A549 (cell line): ENCODE data around the gene FRMD8. TPM values are rescaled to one million over a fixed set of nuclear protein-coding genes. Genes with fewer than 3 reads are reported as not detected.

ENCODE experiments used
- ATAC-seq, 2 experiments: fragments of 200-7000 bp in 1 of 2; fragments of >200 bp in 1 of 2; cut with Nextera tagmentation in 1 of 2; cut with Tn5 transposase in 1 of 2; 3 replicates each; pipeline versions ENCODE4 v1.8.0 to v1.9.1; 2018 to 2020; ENCODE audit warnings: mild to moderate bottlenecking in 1 of 2, moderate library complexity in 1 of 2
- CTCF ChIA-PET: fragments of 300-600 bp; sonication (Branson Sonifier 250); formaldehyde crosslinking; extraction: SDS; loops from one replicate; lab custom pipeline; 2021; ENCODE audit warnings: antibody characterized with exemption, inconsistent platforms; lab: Yijun Ruan, JAX
- POLR2A ChIA-PET: fragments of 350-600 bp; formaldehyde crosslinking; extraction: SDS; loops from one replicate; lab custom pipeline; 2021; ENCODE audit warnings: antibody characterized with exemption, inconsistent platforms; lab: Yijun Ruan, JAX
- DNase-seq, 2 experiments: peaks; one replicate each; pipeline versions ENCODE4 v3.0.0 to v3.0.0-alpha.2; 2011 to 2016; ENCODE audit warnings: low read depth in 1 of 2, low spot score in 1 of 2
- FAIRE-seq: peaks from 2 replicates; lab custom pipeline; 2011; peaks lifted over from hg19 to GRCh38; lab: Jason Lieb, UNC
- H3K27ac ChIP-seq, 2 experiments: fragments of >200 bp; sonication (Bioruptor Twin); formaldehyde crosslinking; 3 replicates each; pipeline ENCODE4 v1.5.1; 2016 to 2017
- H3K4me1 ChIP-seq: fragments of >200 bp; sonication (Bioruptor Twin); formaldehyde crosslinking; 3 replicates; pipeline ENCODE4 v1.6.1; 2016
- H3K4me2 ChIP-seq: fragments of >200 bp; sonication (Bioruptor Twin); formaldehyde crosslinking; 3 replicates; pipeline ENCODE4 v1.6.1; 2016
- H3K4me3 ChIP-seq: fragments of >200 bp; sonication (Bioruptor Twin); formaldehyde crosslinking; 3 replicates; pipeline ENCODE4 v1.5.1; 2016
- H3K9me3 ChIP-seq: fragments of >200 bp; sonication (Bioruptor Twin); formaldehyde crosslinking; 3 replicates; pipeline ENCODE4 v1.6.1; 2016
- ATOH8 ChIP-seq: fragments of 250-450 bp; sonication (Bioruptor Pico); IDR thresholded peaks from 2 replicates; pipeline ENCODE4 v1.5.0; 2020; ENCODE audit warnings: low read depth, mild to moderate bottlenecking, moderate library complexity
- BHLHE40 ChIP-seq: IDR thresholded peaks from 2 replicates; pipeline ENCODE4 v1.6.1; 2012; ENCODE audit warnings: low read depth, low read length, inconsistent platforms
- CBX2 ChIP-seq: fragments of 200-600 bp; sonication (generic); IDR thresholded peaks from 2 replicates; pipeline ENCODE4 v1.6.1; 2016; ENCODE audit warnings: low read depth, mild to moderate bottlenecking, borderline replicate concordance
- CBX8 ChIP-seq: fragments of 200-600 bp; sonication (generic); IDR thresholded peaks from 2 replicates; pipeline ENCODE4 v1.6.1; 2016
- CHD2 ChIP-seq: fragments of 150-350 bp; IDR thresholded peaks from 2 replicates; pipeline ENCODE4 v1.6.1; 2014; ENCODE audit warnings: low read length; ENCODE audit not compliant: partially characterized antibody
- E2F6 ChIP-seq: IDR thresholded peaks from 2 replicates; pipeline ENCODE4 v1.6.1; 2012; ENCODE audit warnings: low read depth, borderline replicate concordance
- EHF ChIP-seq: fragments of 250-450 bp; sonication (Bioruptor Pico); IDR thresholded peaks from 2 replicates; pipeline ENCODE4 v1.5.0; 2020; ENCODE audit warnings: mild to moderate bottlenecking
- EHMT2 ChIP-seq: fragments of 200-600 bp; sonication (generic); IDR thresholded peaks from 2 replicates; pipeline ENCODE4 v1.6.1; 2016; ENCODE audit warnings: antibody characterized with exemption, low read depth, mild to moderate bottlenecking, moderate library complexity
- EP300 ChIP-seq, 2 experiments: fragments of >200 bp; sonication (Bioruptor Twin); formaldehyde crosslinking; IDR thresholded peaks; 2 replicates in 1 of 2; 3 replicates in 1 of 2; pipeline ENCODE4 v1.6.1; 2016 to 2017
- ESRRA ChIP-seq: fragments of 150-350 bp; IDR thresholded peaks from 2 replicates; pipeline ENCODE4 v1.6.1; 2014; ENCODE audit warnings: mild to moderate bottlenecking, low read length, borderline replicate concordance
- FOSL2 ChIP-seq, 2 experiments: fragments of 450-650 bp in 1 of 2; fragments of >200 bp in 1 of 2; sonication (Bioruptor Twin) in 1 of 2; formaldehyde crosslinking; IDR thresholded peaks; 2 replicates each; pipeline versions ENCODE4 v1.5.0 to v1.6.1; 2016 to 2020; ENCODE audit warnings: mild to moderate bottlenecking in 1 of 2, moderate library complexity in 1 of 2
- HDAC2 ChIP-seq: fragments of 200-600 bp; sonication (generic); IDR thresholded peaks from 2 replicates; pipeline ENCODE4 v1.6.1; 2016
- HEYL ChIP-seq: fragments of 250-450 bp; sonication (Bioruptor Pico); IDR thresholded peaks from 2 replicates; pipeline ENCODE4 v1.8.0; 2021; ENCODE audit warnings: mild to moderate bottlenecking, moderate library complexity
- HOXA7 ChIP-seq: fragments of 250-450 bp; sonication (Bioruptor Pico); IDR thresholded peaks from 2 replicates; pipeline ENCODE4 v1.5.0; 2020; ENCODE audit warnings: mild to moderate bottlenecking, moderate library complexity
- HOXB13 ChIP-seq: fragments of 250-450 bp; sonication (Bioruptor Pico); IDR thresholded peaks from 2 replicates; pipeline ENCODE4 v1.5.0; 2020; ENCODE audit warnings: low read depth, mild to moderate bottlenecking, moderate library complexity
- HOXB5 ChIP-seq: fragments of 250-450 bp; sonication (Bioruptor Pico); IDR thresholded peaks from 2 replicates; pipeline ENCODE4 v1.5.0; 2020; ENCODE audit warnings: mild to moderate bottlenecking, moderate library complexity
- KDM1A ChIP-seq: fragments of 200-600 bp; sonication (generic); IDR thresholded peaks from 2 replicates; pipeline ENCODE4 v1.6.1; 2016; ENCODE audit warnings: low read depth, mild to moderate bottlenecking
- KDM5A ChIP-seq: fragments of 200-600 bp; sonication (generic); IDR thresholded peaks from 2 replicates; pipeline ENCODE4 v1.6.1; 2016; ENCODE audit warnings: antibody characterized with exemption, mild to moderate bottlenecking
- MAX ChIP-seq: IDR thresholded peaks from 2 replicates; pipeline ENCODE4 v1.6.1; 2012
- MAZ ChIP-seq: fragments of 150-350 bp; IDR thresholded peaks from 2 replicates; pipeline ENCODE4 v1.6.1; 2014; ENCODE audit warnings: antibody characterized with exemption, low read depth, low read length, borderline replicate concordance
- MYC ChIP-seq: IDR thresholded peaks from 2 replicates; pipeline ENCODE4 v1.6.1; 2012; ENCODE audit warnings: mild to moderate bottlenecking, inconsistent platforms, low read length, improper control_type of control experiment, borderline replicate concordance
- NPAS2 ChIP-seq: fragments of 250-450 bp; sonication (Bioruptor Pico); IDR thresholded peaks from 2 replicates; pipeline ENCODE4 v1.8.0; 2022; ENCODE audit warnings: mild to moderate bottlenecking, moderate library complexity, borderline replicate concordance
- PBX3 ChIP-seq: IDR thresholded peaks from 2 replicates; pipeline ENCODE4 v1.6.1; 2012
- PHF8 ChIP-seq: fragments of 200-600 bp; sonication (generic); IDR thresholded peaks from 2 replicates; pipeline ENCODE4 v1.6.1; 2016; ENCODE audit warnings: low read depth, mild to moderate bottlenecking, antibody characterized with exemption, moderate library complexity, borderline replicate concordance
- RAD21 ChIP-seq, 2 experiments: fragments of >200 bp in 1 of 2; sonication (Bioruptor Twin) in 1 of 2; formaldehyde crosslinking in 1 of 2; IDR thresholded peaks in 1 of 2; conservative IDR thresholded peaks in 1 of 2; 2 replicates in 1 of 2; 3 replicates in 1 of 2; pipeline ENCODE4 v1.6.1; 2012 to 2018; ENCODE audit warnings: inconsistent platforms in 1 of 2
- RCOR1 ChIP-seq: fragments of 150-350 bp; IDR thresholded peaks from 2 replicates; pipeline ENCODE4 v1.6.1; 2014; ENCODE audit warnings: antibody characterized with exemption, low read length, low read depth
- TP53 ChIP-seq: fragments of 250-450 bp; sonication (Bioruptor Pico); IDR thresholded peaks from 2 replicates; pipeline ENCODE4 v1.5.0; 2021; ENCODE audit warnings: mild to moderate bottlenecking, moderate library complexity
- USF2 ChIP-seq: fragments of 450-650 bp; IDR thresholded peaks from 2 replicates; pipeline ENCODE4 v1.6.1; 2014; ENCODE audit warnings: antibody characterized with exemption
- ZFP36 ChIP-seq: fragments of 450-650 bp; IDR thresholded peaks from 2 replicates; pipeline ENCODE4 v1.6.1; 2014; ENCODE audit warnings: borderline replicate concordance; ENCODE audit not compliant: partially characterized antibody
- ZSCAN20 ChIP-seq: fragments of 250-450 bp; sonication (Bioruptor Pico); IDR thresholded peaks from 2 replicates; pipeline ENCODE4 v1.8.0; 2022; ENCODE audit warnings: mild to moderate bottlenecking, moderate library complexity
- WGBS: methylation state at CpG from one replicate; pipeline ENCODE4 v1.1.6; 2017; ENCODE audit errors: missing lambda C conversion rate; 5-methylcytosine and 5-hydroxymethylcytosine counted together
- polyA plus RNA-seq, 4 experiments: library from polyadenylated mRNA; depleted of rRNA in 3 of 4; stranded (reverse); fragments of >200 nt; fragmentation: RNase III in 1 of 4; extraction: RNeasy Plus Mini Kit Qiagen cat#74134 plus additional on column Dnase treatment in 1 of 4; gene quantifications; 2 replicates in 3 of 4; 3 replicates in 1 of 4; pipeline ENCODE4 v1.2.3, GENCODE V29; 2011 to 2017

FRMD8 gene
- polyA plus RNA-seq, 2 of the 4 experiments (the other 2 are of a cell fraction): 12.9 to 20.0 TPM

- TF ChIP-seq PBX3 (peak; percentile 88), NPAS2 (CRISPR knock-in tag) (no peak), CBX2 (no peak), HEYL (no peak), CBX8 (no peak), HOXA7 (CRISPR knock-in tag) (no peak), ZFP36 (no peak), MAX (peak; percentile 90; the same call in 1 of the 2 replicates), TP53 (CRISPR knock-in tag) (peak; percentile 74; the same call in 1 of the 2 replicates), USF2 (no peak), HOXB13 (peak; percentile 83; the same call in 1 of the 2 replicates), CHD2 (peak; percentile 76), KDM5A (no peak), MYC (peak; percentile 65; the same call in 1 of the 2 replicates), ESRRA (no peak)
These were observed 35.6 kb downstream of the FRMD8 start (continued) for GRCh38 chr11:65421794-65422632.

- 1% methylated on average over 38 of the region's 40 CpGs for WGBS
- peak; percentile 18 to 26 for ATAC-seq
- CTCF ChIA-PET: interaction anchor here (1.3 to 17.0 kb wide), 6 partner anchors 11 to 88 kb away, joined by 3 to 208 read pairs (median 4); partner anchors contain the start of genes FRMD8 and SLC25A45
- Histone ChIP-seq H3K4me2 (peak within 1 kb of the TSS; percentile 89), H3K4me3 (peak within 1 kb of the TSS; percentile 95), H3K27ac (peak within 1 kb of the TSS; percentile 97 to 100), H3K4me1 (peaks cover 29% of the 10 kb centered on the region), H3K9me3 (no peaks in the 10 kb centered on the region)
- POLR2A ChIA-PET: interaction anchor here (0.5 to 17.5 kb wide), 31 partner anchors 4 to 644 kb away, joined by 3 to 756 read pairs (median 5); partner anchors contain the start of genes DPF2, FRMD8, MALAT1 and NEAT1
- peak in 1 of 2 experiments; percentile 95 for DNase-seq
- FAIRE-seq: no peak
- TF ChIP-seq BHLHE40: no peak
- TF ChIP-seq HOXB13: peak; percentile 51; the same call in 1 of the 2 replicates
- no peak; the same call in none of the 2 replicates for TF ChIP-seq MYC
- no peak for TF ChIP-seq EHMT2
- no peak for TF ChIP-seq KDM1A
- TF ChIP-seq TP53 (CRISPR knock-in tag): peak; percentile 100
- no peak for TF ChIP-seq HDAC2
- no peak for TF ChIP-seq EP300 (IDR thresholded peaks at IDR 0.05)
- no peak for TF ChIP-seq RAD21 (conservative IDR thresholded peaks at IDR 0.05 in 1 of 2, IDR thresholded peaks at IDR 0.05 in 1 of 2)
- peak; percentile 99 for TF ChIP-seq HOXB5
- peak; percentile 93 for TF ChIP-seq MAZ
- peak; percentile 60 for TF ChIP-seq MAX
- no peak for TF ChIP-seq RCOR1
- peak; percentile 69 for TF ChIP-seq CHD2
- no peak for TF ChIP-seq FOSL2 (IDR thresholded peaks at IDR 0.05)
- TF ChIP-seq FOSL2 (CRISPR knock-in tag; IDR thresholded peaks at IDR 0.05): peak; percentile 92
- peak; percentile 100 for TF ChIP-seq EHF (CRISPR knock-in tag)
- peak; percentile 100 for TF ChIP-seq ATOH8 (CRISPR knock-in tag)
- TF ChIP-seq ZSCAN20 (CRISPR knock-in tag): peak; percentile 95
- TF ChIP-seq KDM5A: 0 out of 2 replicates have a peak, but pooled peaks have one; percentile 23
- TF ChIP-seq NPAS2 (CRISPR knock-in tag): no peak
- peak; percentile 70 for TF ChIP-seq PHF8
- no peak for TF ChIP-seq E2F6
These were observed 36.4 kb downstream of the FRMD8 start, which contains the start of gene NEAT1 for GRCh38 chr11:65422633-65423515. Gene NEAT1 (plus strand): TSS chr11:65422798.
